HG02981 (cell line): ENCODE results near the gene B4GALT3.
A peak's percentile ranks its signal among the peaks of the same experiment; 100 is the strongest.

Source experiments
- ATAC-seq: cut with Tn5 transposase; IDR thresholded peaks from one replicate; pipeline ENCODE4 v1.9.1; 2021; ENCODE audit warnings: mild to moderate bottlenecking, moderate library complexity; ENCODE audit not compliant: unreplicated experiment

The B4GALT3 gene

GRCh38 chr1:161188381-161188780 is 11.1 kb upstream of the B4GALT3 start:
- no peak for ATAC-seq

GRCh38 chr1:161187311-161187710 is 10.0 kb upstream of the B4GALT3 start:
- ATAC-seq, result no peak

- ATAC-seq, result no peak
Observed at GRCh38 chr1:161185732-161186311, 8.5 kb upstream of the B4GALT3 start.

- ATAC-seq, result peak; percentile 58
Observed at GRCh38 chr1:161185282-161185682, 8.0 kb upstream of the B4GALT3 start.

- peak; percentile 46 for ATAC-seq
Observed at GRCh38 chr1:161182214-161182613, 4.9 kb upstream of the B4GALT3 start.

GRCh38 chr1:161180639-161181038 is 3.3 kb upstream of the B4GALT3 start:
- no peak for ATAC-seq

GRCh38 chr1:161179698-161180097 is 2.4 kb upstream of the B4GALT3 start:
- no peak for ATAC-seq

GRCh38 chr1:161177936-161178244 is 583 bp upstream of the B4GALT3 start:
- ATAC-seq, result no peak

GRCh38 chr1:161176468-161177111 is 717 bp downstream of the B4GALT3 start:
- ATAC-seq, result no peak

GRCh38 chr1:161175771-161176453 is 1.4 kb downstream of the B4GALT3 start:
- no peak for ATAC-seq

GRCh38 chr1:161174911-161175310 is 2.4 kb downstream of the B4GALT3 start:
- no peak for ATAC-seq

- ATAC-seq, result no peak
Observed at GRCh38 chr1:161173711-161174110, 3.6 kb downstream of the B4GALT3 start.

GRCh38 chr1:161172776-161173376 is 4.4 kb downstream of the B4GALT3 start:
- ATAC-seq, result no peak

- no peak for ATAC-seq
Observed at GRCh38 chr1:161172349-161172748, 5.0 kb downstream of the B4GALT3 start.

GRCh38 chr1:161171696-161172095 is 5.6 kb downstream of the B4GALT3 start:
- no peak for ATAC-seq

GRCh38 chr1:161171191-161171590 is 6.1 kb downstream of the B4GALT3 start:
- ATAC-seq, result no peak

- ATAC-seq, result no peak
Observed at GRCh38 chr1:161168906-161169305, 8.4 kb downstream of the B4GALT3 start.

GRCh38 chr1:161166669-161167548 is 10.4 kb downstream of the B4GALT3 start:
- ATAC-seq, result no peak

- ATAC-seq, result peak; percentile 88
Observed at GRCh38 chr1:161165742-161166668, 11.3 kb downstream of the B4GALT3 start, which contains the start of gene PPOX. Gene PPOX, plus strand, starts transcription at chr1:161166426. Its CDS starts 422 bp downstream, at chr1:161166848.
